ENCODE data around the gene NANP. TPM values are rescaled to one million over a fixed set of nuclear protein-coding genes. Genes with fewer than 3 reads are reported as not detected.
"Not testable (repeated sequence)": the region's sequence is repeated elsewhere in the genome, so short reads cannot be mapped to it uniquely, and the experiment has no call there.

NANP gene
- polyA plus RNA-seq, 1 donor = 2.4 TPM

DNA sequence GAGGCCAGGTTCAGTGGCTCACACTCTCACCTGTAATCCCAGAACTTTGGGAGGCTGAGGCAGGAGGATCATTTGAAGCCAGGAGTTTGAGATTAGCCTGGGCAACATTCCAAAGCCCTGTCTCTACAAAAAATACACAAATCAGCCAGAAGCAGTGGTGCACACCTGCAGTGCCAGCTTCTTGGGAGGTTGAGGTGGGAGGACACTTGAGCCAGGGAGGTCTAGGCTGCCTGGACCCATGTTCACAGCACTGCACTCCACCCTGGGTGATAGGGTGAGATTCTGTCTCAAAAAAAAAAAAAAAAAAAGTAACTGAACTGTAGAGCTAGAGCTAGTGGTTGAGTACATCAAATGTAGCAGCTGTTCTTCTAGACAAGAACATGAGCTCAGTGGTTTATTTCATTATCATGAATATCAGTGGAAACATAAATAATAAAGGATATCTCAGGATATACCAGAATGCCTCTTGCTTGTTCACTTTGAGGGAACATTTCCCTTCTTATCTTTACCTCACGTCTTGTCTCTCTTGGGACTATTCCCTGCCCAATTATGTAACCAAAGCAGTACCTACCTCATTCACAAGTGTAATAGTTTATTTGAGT is 17.6 kb downstream of the NANP start:
- DNase-seq = no peak

GRCh38 chr20:25605148-25605547 is 18.7 kb downstream of the NANP start:
- no peak for DNase-seq

DNA sequence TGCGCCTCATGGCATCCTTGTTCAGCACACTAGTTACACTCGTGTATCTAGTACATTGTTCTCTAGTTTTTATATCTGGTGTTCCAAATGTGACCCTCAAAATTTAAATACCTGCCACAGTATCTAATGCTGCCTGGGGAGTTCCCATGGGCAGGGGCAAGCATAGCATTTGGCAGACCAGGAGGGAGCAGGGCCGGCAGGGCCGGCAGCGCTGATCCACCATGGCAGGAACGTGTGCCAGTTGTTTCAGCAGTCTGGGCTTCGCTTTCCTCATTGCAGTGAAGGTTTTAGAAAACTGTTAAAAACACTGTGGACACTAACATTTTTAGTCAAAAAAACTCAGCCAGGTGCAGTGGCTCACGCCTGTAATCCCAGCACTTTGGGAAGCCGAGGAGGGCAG is 19.2 kb downstream of the NANP start:
- no peak for DNase-seq

- DNase-seq = not testable (repeated sequence)
Observed at GRCh38 chr20:25602914-25603309, 20.9 kb downstream of the NANP start.

GRCh38 chr20:25602191-25602913 is 21.5 kb downstream of the NANP start:
- DNase-seq = not testable (repeated sequence)

DNA sequence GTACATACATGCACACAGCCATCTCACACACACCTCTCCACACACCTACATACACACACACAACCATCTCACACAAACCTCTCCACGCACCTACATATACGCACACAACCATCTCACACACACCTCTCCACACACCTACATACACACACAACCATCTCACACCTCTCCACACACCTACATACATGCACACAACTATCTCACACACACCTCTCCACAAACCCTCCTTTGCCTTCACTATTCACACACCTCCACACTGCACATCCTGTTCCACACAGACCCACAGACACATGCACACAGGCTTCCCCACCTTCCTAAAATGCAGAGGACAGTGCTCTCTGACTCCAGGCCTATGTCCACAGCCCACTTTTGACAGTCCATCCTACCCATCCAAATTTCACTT is 22.2 kb downstream of the NANP start:
- DNase-seq = no peak

GRCh38 chr20:25600632-25601031 is 23.2 kb downstream of the NANP start:
- no peak for DNase-seq

- no peak for DNase-seq
Observed at GRCh38 chr20:25592135-25592852, 31.5 kb downstream of the NANP start.

DNA sequence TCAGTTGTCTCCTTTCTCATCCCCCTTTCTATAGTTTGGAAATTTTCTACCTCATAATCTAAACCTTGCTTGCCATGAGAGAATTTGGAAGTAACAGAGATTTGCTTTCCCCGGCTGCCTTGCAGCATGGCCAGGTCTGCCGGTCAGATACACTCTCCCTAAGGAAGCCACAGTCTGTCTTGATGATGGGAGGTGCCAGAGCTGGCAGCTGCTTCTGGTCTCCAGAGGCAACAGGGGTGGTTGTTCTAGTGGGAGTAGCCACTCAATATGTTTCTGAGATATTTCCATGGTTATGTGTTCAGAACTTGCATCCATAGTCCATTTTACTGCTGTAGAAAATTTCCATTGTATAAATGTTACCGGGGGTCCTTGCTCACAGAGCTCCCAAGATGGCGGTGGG is 33.0 kb downstream of the NANP start:
- DNase-seq = not testable (repeated sequence)

- DNase-seq = no peak
Observed at GRCh38 chr20:25588491-25588890, 35.3 kb downstream of the NANP start.

DNA sequence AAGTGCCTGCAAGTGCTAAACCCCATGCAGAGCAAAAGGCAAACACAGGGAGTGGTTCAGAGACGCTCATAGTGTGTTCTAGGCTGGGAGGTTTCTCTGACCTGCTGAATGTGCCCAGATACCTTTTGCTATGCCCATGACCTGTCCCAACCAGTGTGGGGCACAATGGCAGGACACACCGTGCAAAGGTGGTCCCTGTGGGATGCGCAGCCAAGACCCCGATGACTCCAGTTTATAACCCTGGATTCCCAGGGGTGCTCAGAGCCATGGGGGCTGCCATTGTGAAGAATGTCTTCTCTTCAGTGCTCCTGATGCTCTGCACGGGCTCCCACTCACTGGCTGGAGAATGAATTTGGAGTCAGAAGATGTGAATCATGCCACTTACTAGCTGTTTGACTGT is 36.3 kb downstream of the NANP start:
- no peak for DNase-seq

DNA sequence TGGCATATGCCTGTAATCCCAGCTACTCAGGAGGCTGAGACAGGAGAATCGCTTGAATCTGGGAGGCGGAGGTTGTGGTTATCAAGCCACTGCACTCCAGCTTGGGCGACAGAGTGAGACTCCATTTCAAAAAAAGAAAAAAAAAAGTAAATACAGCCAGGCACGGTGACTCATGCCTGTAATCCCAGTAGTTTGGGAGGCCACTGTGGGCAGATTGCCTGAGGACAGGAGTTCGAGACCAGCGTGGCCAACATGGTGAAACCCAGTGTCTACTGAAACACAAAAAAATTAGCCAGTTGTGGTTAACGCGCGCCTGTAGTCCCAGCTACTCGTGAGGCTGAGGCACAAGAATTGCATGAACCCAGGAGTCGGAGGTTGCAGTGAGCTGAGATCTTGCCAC is 36.9 kb downstream of the NANP start:
- DNase-seq = no peak

- peak; percentile 74 for DNase-seq
Observed at GRCh38 chr20:25584905-25585704, 38.7 kb downstream of the NANP start, which contains the start of gene NINL. NINL (minus strand) TSS chr20:25585531; CDS start chr20:25526587, 58,944 bp downstream.

DNA sequence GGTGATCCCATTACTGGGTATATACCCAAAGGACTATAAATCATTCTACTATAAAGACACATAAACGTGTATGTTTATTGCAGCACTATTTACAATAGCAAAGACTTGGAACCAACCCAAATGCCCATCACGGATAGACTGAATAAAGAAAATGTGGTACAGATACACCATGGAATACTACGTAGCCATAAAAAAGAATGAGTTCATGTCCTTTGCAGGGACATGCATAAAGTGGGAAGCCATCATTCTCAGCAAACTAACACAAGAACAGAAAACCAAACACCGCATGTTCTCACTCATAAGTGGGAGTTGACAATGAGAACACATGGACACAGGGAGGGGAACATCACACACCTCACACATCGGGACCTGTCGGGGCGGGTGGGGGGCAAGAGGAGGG is 40.2 kb downstream of the NANP start:
- not testable (repeated sequence) for DNase-seq

GRCh38 chr20:25580711-25581110 is 43.1 kb downstream of the NANP start:
- no peak for DNase-seq

DNA sequence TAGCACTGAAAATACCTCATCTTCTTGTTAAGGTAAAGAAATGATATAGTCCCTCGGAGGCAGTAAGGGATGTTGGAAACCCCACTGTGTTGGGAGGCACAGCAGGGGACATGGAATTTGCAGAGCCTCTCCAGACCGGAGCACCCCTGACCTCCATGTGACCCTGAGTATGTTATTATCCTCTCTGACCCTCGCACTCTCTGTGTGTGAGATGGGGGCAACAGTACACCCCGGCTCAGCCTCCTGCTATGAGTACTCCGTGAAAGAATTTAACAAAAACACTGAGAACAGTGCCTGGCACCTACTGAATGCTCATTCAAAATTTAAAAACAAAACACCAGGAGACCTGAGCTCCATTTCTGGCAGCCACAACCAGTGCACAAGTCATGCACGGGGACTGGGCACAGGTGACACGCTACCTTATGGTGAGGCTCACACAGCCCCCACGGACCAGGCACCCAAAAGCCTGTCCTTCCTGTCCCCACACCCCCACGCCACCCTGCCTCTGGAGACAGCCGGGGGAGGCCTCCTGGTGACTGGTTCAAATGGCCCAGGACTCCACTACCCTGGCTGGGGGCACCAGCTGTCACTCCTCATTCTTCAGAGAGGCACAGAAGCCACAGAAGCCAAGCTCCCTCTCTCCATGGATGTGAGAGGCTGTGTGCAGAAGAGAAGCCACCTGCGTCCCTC is 44.6 kb downstream of the NANP start:
- DNase-seq = no peak

GRCh38 chr20:25576783-25577530 is 46.9 kb downstream of the NANP start:
- no peak for DNase-seq

GRCh38 chr20:25574411-25574810 is 49.4 kb downstream of the NANP start:
- DNase-seq = no peak

GRCh38 chr20:25573288-25574251 is 50.2 kb downstream of the NANP start:
- no peak for DNase-seq

- no peak for DNase-seq
Observed at GRCh38 chr20:25571817-25572216, 52.0 kb downstream of the NANP start.
